HTR-8/SVneo (cell line): ENCODE measurements around the gene GSK3B.
"Not testable (repeated sequence)": the region's sequence is repeated elsewhere in the genome, so short reads cannot be mapped to it uniquely, and the experiment has no call there.

Experiments used
- DNase-seq: peaks from one replicate; pipeline ENCODE4 v3.0.0; 2011; ENCODE audit warnings: low spot score, mixed read lengths; ENCODE audit not compliant: insufficient read length
- FAIRE-seq: peaks from 2 replicates; lab custom pipeline; 2011; peaks lifted over from hg19 to GRCh38; lab: Jason Lieb, UNC

Gene GSK3B

DNA sequence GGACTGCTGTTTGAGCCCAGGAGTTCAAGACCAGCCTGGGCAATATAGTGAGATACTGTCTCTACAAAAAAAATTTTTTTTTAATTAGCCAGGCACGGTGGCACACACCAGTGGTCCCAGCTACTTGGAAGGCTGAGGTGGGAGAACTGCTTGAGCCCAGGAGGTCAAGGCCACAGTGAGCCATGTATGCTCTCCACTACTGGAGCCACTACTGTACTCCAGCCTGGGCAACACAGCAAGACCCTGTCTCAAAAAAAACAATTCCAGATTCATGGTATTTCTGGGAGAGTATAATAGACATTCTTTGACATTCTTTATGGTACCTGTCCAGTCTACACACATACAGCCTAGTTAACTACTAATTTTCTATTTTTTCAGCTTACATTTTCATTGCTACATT lies 70.1 kb downstream of the GSK3B start:
- no peak for DNase-seq
- no peak for FAIRE-seq

DNA sequence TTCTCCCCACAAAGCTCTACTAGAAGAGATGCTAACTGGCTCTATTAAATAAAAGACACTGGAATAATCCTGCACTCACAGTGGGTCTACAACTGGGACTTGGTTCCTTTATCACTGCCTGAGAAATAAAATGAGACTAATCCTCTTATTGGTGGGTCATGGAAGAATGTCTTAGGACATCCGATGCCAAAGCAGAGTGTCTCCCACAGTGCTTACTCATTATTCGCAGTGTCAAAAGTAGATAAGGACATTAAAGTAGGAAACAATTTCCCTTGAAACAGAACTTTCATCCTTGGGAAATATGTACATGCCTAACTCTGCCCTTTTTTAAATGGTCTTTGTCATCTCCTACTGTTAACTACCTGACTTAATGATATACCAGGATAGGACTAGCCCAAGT lies 71.5 kb downstream of the GSK3B start:
- FAIRE-seq (peak; percentile 52), DNase-seq (peak; percentile 10)

DNA sequence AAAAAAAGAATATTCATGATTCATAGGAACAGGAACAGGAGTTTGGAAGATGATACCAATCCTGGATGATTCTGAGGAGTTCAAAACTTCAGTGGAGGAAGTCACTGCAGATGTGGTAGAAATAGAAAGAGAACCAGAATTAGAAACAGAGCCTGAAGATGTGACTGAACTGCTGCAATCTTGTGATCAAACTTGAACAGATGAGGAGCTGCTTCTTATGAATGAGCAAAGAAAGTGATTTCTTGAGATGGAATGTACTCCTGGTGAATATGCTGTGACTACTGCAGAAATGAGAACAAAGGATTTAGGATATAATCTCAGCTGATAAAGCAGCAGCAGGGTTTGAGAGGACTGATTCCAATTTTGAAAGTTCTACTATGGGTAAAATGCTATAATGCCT lies 72.7 kb downstream of the GSK3B start:
- FAIRE-seq, result no peak

DNA sequence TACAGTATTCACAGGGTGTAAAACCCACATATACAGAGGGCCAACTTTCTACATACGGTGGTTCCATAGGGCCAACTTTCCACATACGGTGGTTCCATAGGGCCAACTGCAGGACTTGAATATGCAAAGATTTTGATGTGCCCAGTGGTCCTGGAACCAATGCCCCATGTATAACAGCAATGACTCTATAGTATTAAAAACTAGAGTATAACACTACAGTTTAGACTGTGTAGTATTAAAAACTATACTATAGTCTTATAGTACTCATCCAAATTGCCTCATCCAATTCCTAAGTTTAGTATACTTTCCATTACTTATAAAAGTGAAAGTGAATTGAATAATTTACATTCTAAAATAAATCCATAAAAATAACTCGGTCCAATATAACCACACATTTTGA lies 75.9 kb downstream of the GSK3B start:
- FAIRE-seq (no peak), DNase-seq (no peak)

More for the DNA sequence above, 72.7 kb downstream of the GSK3B start:
- no peak for DNase-seq

DNA sequence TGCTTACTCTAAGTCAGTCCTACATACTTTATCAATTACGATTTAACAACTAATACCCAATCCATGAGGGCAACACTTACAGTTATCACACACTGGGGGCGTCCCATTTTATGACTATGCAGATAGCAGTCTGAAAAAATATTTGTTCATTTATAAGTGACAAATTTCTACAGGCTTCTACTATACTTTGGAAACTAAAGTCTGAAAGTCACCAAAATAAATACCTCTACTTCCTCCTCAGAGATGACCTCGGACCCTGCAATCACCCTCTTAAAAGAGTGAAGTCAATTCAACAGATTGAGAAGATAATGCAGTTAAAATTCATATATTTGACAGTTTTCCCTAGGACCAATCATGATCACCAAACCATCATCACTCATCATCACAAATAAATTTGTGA lies 76.6 kb downstream of the GSK3B start:
- DNase-seq, result no peak
- FAIRE-seq, result no peak

DNA sequence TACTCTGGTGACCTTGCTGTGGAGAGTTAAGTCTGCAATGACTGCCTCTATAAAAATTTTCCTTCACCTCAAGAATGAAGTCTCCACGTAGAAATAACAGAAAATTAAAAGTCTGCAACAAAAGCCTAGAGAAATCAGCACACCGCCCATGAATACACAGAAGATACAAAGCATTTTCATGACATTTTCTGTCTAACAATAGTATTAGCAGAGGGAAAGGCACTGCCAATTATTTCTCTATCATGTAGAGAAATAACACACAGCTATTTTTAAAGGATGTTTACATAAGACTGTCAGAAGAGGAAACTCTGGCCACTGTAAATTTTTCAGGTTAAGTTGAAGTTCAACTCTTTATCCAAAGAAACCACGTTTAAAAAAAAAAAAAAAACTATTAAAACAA lies 80.8 kb downstream of the GSK3B start:
- FAIRE-seq, result no peak

DNA sequence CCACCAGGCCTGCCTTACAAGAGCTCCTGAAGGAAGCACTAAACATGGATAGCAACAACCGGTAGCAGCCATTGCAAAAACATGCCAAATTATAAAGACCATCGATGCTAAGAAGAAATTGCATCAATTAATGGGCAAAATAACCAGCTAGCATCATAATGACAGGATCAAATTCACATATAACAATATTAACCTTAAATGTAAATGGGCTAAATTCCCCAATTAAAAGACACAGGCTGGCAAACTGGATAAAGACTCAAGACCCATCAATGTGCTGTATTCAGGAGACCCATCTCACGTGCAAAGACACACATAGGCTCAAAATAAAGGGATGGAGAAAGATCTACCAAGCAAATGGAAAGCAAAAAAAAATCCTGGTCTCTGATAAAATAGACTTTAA lies 88.5 kb downstream of the GSK3B start:
- FAIRE-seq, result not testable (repeated sequence)

More for the DNA sequence above, 80.8 kb downstream of the GSK3B start:
- no peak for DNase-seq

DNA sequence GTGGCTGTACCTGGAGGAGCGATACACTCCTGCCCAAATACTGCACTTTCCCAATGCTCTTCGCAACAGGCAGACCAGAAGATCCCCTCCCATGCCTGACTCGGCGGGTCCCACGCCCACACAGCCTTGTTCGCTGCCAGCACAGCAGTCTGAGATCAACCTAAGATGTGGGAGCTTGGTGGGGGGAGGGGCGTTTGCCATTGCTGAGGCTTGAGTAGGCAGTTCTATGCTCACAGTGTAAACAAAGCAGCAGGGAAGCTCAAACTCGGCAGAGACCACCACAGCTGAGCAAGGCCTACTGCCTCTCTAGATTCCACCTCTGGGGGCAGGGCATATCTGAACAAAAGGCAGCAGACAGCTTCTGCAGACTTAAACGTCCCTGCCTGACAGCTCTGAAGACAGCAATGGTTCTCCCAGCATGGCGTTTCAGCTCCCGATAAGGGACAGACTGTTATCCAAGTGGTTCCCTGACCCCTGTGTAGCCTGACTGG lies 90.2 kb downstream of the GSK3B start:
- FAIRE-seq, DNase-seq: not testable (repeated sequence)

More for the DNA sequence above, 88.5 kb downstream of the GSK3B start:
- not testable (repeated sequence) for DNase-seq

DNA sequence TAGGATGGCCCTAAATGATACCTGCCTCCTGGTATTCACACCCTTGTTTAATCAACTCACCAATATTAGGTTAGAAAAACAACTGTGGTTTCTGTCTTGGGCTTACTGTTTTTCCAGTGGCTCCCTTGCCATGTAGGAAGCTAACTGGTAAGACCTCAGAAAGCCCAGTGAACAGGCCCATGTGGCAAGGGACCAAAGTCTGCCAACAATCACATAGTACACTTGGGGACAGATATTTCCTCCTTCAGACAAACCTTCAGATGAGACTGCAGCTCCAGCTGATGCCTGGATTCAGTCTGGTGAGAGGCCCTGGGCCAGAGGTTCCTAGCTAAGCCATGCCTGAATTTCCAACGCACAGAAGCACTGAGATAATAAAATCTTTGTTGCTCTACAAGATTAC lies 96.1 kb downstream of the GSK3B start:
- DNase-seq, result no peak
- no peak for FAIRE-seq

DNA sequence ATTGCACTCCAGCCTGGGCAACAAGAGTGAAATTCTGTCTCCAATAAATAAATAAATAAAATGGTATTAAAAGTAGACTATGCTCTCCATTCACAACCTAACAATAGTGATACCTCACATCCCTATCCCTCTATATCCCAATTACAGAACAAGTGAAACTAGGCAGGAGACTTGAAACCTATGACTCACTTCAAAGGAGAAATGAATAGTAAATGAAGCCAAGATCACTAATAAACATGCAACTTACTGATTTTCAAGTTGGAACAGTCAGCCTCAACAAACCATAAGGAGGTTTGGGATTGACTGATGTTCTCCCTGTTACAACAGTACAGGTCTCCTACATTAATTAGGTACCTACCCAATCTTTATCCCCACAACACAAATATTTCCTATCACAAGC lies 103.4 kb downstream of the GSK3B start:
- no peak for DNase-seq
- no peak for FAIRE-seq

DNA sequence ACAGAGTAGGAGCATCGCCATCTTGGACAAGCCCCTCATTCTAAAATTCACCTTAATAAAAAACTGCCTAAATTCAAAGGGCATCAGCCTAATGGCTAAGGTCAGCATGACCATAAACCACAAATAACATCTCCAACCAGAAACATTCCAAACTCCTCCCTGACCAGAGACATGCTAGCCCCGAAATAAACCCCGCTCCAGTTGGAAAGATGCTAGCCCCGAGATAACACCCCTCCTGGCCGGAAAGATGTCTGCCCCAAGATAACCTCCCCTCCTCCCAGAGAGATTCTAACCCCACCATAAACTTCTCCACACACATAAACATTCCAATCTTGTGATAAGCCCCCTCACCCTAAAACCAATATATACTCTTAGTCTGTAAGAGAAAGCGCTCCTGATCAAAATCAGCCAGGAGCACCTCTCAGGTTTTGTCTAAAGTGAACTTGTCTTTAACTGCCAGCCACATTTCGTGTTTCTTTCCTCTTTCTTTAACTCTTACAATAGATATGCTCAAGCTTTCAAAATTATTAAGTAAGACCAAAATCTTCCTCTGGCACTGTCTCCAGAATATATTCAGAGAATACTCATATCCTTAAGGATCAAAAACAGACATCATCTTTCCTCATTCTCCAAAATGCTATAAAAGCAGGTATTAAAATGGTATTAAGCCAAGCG lies 104.1 kb downstream of the GSK3B start:
- no peak for DNase-seq
- FAIRE-seq, result no peak

DNA sequence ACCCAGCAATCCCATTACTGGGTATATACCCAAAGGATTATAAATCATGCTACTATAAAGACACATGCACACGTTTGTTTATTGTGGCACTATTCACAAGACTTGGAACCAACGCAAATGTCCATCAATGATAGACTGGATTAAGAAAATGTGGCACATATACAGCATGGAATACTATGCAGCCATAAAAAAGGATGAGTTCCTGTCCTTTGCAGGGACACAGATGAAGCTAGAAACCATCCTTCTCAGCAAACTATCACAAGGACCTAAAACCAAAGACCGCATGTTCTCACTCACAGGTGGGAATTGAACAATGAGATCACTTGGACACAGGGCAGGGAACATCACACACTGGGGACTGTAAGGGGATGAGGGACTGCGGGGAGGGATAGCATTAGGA lies 107.4 kb downstream of the GSK3B start:
- not testable (repeated sequence) for FAIRE-seq

DNA sequence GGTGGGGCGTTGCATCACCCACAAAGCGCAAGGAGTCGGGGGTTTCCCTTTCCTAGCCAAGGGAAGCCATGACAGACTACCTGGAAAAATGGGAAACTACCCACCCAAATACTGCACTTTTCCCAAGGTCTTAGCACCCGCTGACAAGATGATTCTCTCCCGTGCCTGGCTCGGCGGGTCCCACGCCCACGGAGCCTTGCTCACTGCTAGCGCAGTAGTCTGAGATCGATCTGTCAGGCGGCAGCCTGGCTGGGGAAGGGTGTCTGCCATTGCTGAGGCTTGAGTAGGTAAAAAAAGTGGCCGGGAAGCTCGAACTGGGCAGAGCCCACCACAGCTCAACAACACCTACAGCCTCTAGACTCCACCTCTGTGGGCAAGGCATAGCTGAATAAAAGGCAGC lies 112.9 kb downstream of the GSK3B start:
- FAIRE-seq, result no peak

More for the DNA sequence above, 107.4 kb downstream of the GSK3B start:
- not testable (repeated sequence) for DNase-seq

DNA sequence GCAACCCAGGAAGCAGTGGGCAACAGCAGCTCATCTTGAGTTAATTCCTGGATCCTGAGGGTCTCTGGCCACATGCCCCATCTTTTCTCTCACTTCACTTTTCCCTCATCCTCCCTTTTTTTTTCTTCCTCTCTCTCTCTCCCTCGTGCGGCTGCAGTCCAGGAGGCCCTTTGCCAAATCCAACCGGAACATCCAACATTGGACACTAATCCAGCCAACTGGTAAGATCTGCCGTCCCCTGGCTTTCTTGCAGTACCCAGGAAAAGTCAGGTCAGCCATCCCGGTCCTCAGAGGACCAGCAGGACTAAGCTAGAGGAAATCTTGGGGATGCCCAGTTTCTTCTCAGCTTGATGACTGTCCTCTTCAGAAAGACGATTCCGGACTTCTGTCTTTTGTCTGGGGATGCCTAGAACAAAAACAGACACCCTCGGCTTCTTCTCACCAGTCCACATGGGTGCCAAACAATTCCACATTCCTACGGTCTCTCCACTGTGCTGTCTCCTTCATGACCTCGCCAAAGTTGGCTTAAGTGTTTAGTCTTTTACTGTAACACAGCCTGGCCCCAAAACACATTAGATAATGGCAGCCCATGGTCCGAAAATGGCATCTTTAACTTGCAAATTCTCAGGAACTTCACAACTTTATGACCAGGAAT lies 115.6 kb downstream of the GSK3B start:
- DNase-seq, result no peak
- no peak for FAIRE-seq

More for the DNA sequence above, 112.9 kb downstream of the GSK3B start:
- DNase-seq, result no peak

DNA sequence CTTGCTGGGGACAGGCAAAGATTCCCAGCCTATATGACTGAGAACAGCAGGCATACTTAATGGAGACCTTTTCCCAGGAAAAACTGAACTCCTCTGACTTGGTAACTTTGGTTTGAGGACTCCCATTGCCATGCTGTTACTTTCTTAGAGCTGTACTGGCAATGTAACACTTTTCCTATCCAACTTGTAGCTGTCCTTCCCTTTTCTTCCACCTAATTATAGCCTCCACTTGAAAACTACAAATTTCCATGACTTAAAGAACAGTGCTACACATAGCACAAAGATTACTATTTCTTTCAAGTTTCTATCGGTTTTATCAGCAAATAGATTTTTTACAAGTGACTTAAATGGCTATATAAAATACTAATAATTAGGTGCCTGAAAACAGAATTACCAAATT lies 116.9 kb downstream of the GSK3B start:
- no peak for FAIRE-seq
- DNase-seq, result no peak

DNA sequence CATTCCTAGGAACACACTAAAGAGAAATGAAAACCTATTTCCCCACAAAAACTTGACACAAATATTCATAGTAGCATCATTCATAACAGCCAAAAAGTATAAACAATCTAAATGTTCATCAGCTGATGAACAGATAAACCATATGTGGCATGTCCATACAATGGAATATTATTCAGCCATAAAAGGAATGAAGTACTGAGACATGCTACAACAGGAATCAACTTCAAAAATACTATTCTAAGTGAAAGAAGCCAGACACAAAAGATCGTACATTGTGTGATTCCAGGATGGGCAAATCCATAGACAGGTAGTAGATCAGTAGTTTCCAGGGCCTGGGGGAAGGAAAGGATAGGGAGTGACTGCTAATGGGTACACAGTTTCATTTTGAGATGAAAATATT lies 118.0 kb downstream of the GSK3B start:
- DNase-seq (no peak), FAIRE-seq (no peak)

DNA sequence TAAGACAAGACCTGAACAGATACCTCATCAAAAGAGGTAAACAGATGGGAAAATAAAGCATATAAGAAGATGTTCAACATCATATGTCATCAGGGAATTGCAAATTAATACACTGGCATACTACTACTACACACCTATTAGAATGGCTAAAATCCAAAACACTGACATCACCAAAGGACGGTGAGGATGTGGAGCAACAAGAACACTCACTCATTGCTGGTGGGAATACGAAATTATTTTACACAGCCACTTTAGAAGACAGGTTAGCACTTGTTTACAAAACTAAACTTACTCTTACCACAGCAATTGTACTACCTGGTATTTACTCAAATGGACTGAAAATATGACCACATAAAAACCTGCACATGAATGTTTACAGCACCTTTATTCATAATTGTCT lies 119.6 kb downstream of the GSK3B start:
- no peak for DNase-seq
- FAIRE-seq, result peak; percentile 33

DNA sequence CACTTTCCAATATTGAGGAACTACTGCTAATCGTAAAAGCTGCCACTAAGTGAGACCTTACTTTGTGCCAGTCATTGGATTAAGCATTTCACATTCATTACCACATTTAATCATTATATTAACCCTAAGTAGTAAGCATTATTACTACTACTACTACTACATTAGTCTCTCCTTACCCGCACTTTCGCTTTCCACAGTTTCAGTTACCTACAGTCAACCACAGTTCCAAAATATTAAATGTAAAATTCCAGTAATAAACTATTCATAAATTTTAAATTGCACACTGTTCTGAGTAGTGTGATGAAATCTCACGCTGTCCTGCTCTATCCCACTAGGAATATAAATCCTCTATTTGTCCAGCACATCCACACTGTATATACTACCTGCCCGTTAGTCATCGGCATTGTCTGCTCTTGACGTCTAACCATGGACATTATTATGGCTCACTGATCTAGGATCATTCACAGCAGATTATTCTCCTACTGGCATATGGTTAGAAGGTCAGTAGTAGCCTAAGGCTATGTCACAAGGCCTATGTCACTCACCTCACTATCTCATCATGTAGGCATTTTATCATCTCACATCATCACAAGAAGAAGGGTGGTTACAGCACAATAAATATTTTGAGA lies 121.1 kb downstream of the GSK3B start:
- FAIRE-seq (peak; percentile 95), DNase-seq (peak; percentile 62)

DNA sequence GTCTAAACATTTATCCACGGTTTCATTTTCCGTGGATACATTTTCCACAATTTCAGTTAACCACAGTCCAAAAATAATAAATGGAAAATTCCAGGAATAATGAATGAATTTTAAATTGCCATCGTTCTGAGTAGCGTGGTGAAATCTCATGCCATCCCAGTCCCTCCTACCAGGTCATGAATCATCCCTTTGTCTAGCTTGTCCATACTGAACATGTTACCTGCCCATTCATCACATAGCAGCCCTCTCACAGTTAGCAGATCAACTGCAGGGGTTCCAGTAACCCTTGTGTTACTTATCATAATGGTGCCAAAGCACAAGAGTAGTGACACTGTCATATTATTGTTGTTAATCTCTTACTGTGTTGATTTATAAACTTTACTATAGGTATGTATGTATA lies 124.5 kb downstream of the GSK3B start:
- FAIRE-seq (no peak), DNase-seq (no peak)

DNA sequence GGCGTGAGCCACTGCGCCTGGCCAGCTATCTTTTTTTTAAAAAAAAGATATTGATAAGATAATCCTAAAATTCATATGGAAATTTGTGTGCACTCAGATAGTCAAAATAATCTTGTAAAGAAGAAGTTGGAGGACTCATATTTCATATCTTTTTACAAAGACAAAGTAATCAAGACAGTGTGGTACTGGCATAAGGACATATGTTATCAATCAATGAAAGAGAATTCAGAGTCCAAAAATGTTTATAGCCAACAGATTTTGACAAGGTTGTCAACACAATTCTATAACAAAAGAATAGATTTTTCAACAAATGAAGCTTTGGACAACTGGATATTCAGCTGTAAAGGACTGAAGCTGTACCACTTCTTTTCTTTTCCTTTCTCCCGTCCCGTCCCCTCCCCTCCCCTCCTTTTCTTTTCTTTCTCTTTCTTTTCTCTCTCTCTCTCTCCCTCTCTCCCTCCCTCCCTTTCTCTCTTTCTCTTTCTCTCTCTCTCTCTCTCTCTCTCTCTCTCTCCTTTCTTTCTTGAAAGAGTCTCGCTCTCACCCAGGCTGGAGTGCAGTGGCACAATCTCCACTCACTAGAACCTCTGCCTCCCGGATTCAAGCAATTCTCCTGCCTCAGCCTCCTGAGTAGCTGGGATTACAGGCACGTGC lies 126.8 kb downstream of the GSK3B start:
- DNase-seq, result no peak
- FAIRE-seq, result no peak

DNA sequence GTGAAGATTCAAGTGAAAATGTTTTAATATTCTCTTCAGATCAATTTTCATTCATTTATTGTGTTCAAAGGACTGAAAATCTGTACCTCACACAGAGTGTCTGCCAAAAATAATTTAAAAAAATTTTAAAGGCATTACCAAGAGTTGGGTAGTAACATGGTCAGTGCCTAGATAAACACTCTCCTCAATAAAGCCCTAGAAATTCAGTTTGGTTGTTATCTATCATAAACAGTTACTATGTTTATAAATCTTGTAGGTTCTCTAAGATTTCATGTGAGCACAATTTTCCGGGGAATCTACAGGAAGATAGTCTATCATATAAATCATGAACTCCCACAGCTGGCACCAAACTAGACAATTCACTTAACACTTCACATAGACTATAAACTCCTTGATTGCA lies 128.6 kb downstream of the GSK3B start:
- DNase-seq (no peak), FAIRE-seq (no peak)
